A673 (cell line): ENCODE results near the gene UQCRC1.

Experiments used
- CTCF ChIP-seq: fragments of 300-800, 200-600 bp; sonication (generic); conservative IDR thresholded peaks from 2 replicates; pipeline ENCODE4 v1.5.1; 2017; ENCODE audit warnings: low read depth, mild to moderate bottlenecking, antibody characterized with exemption, low read length, moderate library complexity, mixed read lengths
- EZH2 ChIP-seq: fragments of 200-600 bp; sonication (generic); IDR thresholded peaks from 2 replicates; pipeline ENCODE4 v1.6.1; 2017; ENCODE audit warnings: borderline replicate concordance, low read depth, mild to moderate bottlenecking, mixed read lengths, antibody characterized with exemption, low read length; ENCODE audit not compliant: poor library complexity, severe bottlenecking

- TF ChIP-seq CTCF (no peak), EZH2 (no peak)
Observed at GRCh38 chr3:48564022-48564421, 45.4 kb downstream of the UQCRC1 start.
